HG02759 (cell line): ENCODE measurements around the gene TFEC.
"Not testable (repeated sequence)": the region's sequence is repeated elsewhere in the genome, so short reads cannot be mapped to it uniquely, and the experiment has no call there.

ENCODE experiments used
- ATAC-seq: cut with Tn5 transposase; IDR thresholded peaks from one replicate; pipeline ENCODE4 v1.9.1; 2021; ENCODE audit warnings: mild to moderate bottlenecking, moderate library complexity; ENCODE audit not compliant: unreplicated experiment

The TFEC gene

DNA sequence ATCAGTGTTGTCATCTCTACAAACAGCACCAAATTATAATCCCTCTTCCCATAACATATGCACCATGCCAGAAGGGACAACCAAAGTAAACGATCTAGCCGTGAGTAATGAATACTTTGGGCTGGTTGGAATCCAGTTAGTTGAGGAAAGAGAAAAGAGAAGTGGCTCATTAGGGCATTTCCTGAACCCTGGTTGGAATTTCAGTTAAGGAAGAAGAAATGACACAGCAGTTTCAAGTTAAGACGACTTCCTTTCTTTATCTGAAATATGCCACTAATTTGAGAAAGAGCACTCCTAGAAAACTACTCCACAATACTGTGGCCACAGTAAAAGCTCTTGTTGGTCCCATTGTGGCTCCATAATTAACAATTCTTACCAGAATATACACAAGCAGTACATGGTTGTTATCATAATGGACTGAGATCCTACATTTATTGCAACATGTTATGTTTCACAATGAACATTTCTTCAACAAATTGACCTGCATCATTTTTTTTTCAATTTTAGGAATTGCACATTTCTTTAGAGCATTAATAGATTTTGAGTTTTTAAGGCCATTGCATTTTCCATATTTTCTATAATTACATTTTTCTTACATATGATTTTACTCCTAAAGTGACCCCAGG is at the start of gene TFEC:
Gene TFEC, minus strand, starts transcription at position 113 of the 626 bp plus-strand sequence. CDS start 46,322 bp downstream, outside the sequence.
- no peak for ATAC-seq

GRCh38 chr7:116075351-116076145 is 45.0 kb upstream of the TFEC start:
- ATAC-seq: no peak

DNA sequence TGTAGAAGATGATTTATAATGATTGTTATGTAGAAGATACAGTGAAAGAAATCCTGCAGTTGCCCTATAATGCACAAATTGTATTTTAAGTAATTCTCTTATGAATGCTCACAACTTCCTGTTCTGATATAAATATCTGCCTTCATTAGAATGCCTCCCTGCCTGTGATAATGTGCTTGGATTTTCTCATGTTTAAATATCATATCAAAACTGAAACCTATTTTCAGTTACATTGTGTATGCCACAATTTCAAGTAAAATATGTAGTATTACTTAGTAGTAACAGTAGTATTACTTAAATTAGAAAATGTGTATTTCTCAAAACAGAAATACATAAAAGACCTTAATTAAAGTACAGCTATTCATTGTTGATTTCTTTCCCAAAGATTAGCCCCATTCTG is 41.1 kb upstream of the TFEC start:
- no peak for ATAC-seq

GRCh38 chr7:116064179-116064578 is 33.6 kb upstream of the TFEC start:
- ATAC-seq: no peak

DNA sequence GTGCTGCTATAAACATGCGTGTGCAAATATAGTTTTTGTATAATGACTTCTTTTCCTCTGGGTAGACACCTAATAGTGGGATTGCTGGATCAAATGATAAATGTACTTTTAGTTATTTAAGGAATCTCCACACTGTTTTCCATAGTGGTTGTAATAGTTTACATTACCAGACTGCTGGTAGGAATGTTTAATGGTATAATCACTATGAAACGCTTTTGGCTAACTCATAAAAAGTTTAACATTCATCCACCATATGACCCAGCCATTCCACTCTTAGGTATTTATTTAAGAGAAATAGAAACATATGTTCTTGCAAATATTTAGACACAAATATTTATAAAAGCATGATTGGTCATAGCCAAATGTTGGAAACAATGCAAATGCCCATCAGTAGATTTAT is 32.1 kb upstream of the TFEC start:
- ATAC-seq: no peak

DNA sequence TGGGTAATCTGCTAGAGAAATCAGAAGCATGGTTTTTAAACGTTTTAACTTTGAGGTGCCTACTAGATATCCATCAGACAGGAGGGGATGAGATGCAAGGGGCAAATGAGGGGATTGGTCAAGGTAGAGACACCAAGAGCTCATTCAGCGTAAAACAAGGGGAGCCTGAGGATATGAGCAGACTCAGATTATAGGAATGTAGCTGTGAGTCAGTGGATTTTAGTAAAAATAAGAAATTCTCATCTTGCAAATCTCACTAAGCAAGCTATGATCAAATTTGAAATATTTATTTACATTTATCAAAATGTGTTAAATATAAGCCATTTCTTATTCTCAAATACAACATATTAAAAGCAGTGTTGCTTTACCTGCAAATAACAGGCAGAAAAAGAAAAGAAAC is 21.4 kb upstream of the TFEC start:
- no peak for ATAC-seq

DNA sequence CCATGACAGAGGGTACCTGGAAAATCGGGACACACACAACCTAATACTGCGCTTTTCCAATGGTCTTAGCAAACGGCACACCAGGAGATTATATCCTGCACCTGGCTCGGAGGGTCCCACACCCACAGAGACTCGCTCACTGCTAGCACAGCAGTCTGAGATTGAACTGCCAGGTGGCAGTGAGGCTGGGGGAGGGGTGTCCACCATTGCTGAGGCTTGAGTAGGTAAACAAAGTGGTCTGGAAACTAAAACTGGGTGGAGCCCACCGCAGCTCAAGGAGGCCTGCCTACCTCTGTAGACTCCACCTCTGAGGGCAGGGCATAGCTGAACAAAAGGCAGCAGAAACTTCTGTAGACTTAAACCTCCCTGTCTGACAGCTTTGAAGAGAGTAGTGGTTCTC is 16.7 kb upstream of the TFEC start:
- ATAC-seq: not testable (repeated sequence)

DNA sequence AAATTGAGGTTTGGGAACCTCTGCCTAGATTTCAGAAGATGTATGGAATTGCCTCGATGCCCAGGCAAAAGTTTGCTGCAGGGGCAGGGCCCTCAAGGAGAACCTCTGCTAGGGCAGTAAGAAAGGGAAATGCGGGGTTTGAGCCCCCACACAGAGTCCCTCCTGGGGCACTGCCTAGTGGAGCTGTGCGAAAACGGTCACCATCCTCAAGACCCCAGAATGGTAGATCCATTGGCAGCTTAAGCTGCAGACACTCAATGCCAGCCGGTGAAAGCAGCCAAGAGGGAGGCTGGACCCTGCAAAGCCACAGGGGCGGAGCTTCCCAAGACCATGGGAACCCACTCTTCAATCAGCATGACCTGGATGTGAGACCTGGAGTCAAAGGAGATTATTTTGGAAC is 15.0 kb upstream of the TFEC start:
- ATAC-seq: no peak

GRCh38 chr7:116041615-116042014 is 11.1 kb upstream of the TFEC start:
- ATAC-seq: peak; percentile 95

DNA sequence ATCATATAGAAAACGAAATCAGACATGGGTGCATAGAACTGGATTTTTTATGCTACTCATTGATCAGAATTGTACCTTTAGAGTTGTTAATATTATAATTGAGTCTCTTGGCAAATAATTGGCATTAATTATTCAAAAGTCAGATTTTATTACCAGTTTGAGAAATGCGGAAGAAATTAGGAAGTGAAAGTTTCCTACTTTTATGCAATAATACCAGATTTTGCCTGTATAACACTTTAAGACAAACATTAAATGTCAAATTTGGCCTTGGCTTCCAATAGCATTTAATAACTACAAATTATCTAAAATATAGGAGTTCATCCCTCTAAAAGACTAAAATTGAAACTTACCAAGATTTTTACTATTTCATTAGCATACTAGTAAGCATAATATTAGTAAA is 6.8 kb upstream of the TFEC start:
- ATAC-seq: no peak

DNA sequence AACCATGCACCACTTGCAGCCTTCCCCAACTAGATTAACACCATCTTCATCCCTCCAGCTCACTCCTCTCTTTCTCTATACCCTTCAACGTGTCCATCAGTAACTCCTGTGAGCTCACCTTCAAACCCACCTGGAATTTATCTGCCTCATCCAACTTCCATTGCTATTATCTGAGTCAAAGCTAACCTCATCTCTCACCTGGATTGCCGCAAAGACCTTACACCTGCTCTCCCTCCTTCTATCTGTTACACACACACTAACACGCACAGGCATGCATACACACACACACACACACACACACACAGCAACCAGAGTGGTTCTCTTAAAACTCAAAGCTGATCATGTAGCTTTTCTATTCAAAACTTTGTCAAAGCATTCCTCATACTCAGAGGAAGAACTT is 3.8 kb upstream of the TFEC start:
- ATAC-seq: no peak

DNA sequence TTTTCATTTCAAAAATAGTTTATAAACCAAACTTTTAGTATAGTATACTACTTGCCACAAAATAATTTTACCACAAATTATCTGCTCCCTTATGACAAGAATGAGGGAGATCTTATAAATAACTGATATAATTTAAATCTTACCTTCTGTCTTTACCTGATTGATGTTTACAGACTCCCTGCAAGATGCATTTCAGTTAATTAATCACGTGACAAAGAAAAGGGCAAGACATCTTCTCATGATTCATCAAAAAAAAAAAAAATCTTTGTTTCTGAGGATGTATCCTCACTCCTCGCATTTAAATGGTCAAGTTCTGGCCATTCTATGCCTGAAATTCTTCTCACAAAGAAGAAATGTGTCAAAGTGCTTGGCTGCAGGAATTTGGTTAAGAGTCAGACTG is 2.3 kb upstream of the TFEC start:
- ATAC-seq: no peak

DNA sequence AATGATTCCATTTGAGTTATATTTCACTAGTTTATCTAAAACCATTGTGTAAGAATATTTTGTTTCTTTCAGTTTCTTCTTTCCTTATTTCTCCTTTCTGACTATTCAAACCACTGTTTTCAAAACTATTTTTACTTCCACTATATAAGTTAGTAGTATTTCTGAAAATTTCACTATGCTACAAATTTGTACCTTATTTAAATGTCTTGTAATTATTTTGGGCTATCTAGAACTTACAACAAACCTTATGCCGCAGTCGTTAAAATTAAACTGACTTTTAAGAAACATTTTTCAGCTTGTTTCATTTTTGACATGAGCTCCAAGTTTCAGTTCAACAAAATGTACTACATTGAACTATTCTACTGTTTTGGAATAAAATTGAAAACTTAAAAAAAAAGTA is 1.8 kb downstream of the TFEC start:
- ATAC-seq: peak; percentile 65

GRCh38 chr7:116027786-116028185 is 2.8 kb downstream of the TFEC start:
- no peak for ATAC-seq

- ATAC-seq: no peak
Measured at GRCh38 chr7:116024826-116025809, 5.4 kb downstream of the TFEC start.

GRCh38 chr7:116021237-116021636 is 9.3 kb downstream of the TFEC start:
- ATAC-seq: peak; percentile 65

DNA sequence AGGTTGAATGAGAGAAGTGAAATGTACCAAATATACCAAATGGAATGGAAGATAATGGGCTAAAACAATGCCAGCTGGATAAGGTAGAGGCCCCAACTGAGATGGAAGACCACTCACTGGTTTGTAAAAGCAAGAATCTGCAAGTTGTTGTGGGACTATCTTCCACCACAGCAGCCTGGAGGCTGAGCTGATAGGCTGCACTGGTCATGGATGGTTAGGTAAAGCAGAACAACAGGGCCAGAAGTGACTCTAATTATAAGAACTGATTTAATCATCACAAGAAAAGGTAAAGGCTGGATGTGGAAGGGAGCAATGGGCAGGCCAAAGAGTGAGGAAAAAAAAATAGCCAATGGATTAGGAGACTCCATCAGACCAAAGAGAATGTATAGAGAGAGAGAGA is 11.8 kb downstream of the TFEC start:
- ATAC-seq: peak; percentile 31

DNA sequence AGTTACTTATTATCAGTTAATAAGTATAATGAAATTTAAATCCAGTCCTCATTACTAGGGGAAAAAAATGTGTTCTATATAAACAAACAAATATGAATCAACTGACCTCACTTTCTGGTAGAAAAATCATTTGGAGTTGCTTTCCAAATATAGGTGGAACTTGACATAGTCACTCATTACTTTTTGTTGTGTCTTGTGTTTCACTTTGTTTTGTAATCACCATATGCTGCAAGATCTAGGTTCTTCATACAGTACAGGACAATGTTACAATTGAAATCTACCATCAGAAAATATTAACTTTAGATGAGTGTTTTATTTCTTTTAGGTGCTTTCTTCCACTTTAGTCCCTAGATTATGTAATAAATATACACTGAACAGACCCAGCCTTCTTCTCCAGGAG is 16.9 kb downstream of the TFEC start:
- no peak for ATAC-seq

DNA sequence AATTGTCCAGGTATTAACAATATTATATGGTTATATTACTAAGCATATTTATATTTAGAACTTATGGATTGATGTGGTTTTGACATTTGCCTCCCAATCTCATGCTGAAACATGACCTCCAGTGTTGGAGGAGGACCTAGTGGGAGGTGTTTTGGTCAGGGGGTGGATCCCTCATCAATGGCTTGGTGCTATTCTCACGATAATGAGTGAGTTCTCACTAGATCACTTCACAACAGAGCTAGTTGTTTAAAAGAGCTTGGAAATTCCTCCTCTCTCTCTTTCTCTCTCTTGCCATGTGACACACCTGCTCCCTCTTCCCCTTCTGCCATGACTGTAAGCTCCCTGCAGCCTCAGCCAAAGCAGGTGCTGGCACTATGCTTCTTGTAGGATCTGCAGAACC is 19.0 kb downstream of the TFEC start:
- no peak for ATAC-seq

- ATAC-seq: not testable (repeated sequence)
Measured at GRCh38 chr7:116004762-116005161, 25.8 kb downstream of the TFEC start.

DNA sequence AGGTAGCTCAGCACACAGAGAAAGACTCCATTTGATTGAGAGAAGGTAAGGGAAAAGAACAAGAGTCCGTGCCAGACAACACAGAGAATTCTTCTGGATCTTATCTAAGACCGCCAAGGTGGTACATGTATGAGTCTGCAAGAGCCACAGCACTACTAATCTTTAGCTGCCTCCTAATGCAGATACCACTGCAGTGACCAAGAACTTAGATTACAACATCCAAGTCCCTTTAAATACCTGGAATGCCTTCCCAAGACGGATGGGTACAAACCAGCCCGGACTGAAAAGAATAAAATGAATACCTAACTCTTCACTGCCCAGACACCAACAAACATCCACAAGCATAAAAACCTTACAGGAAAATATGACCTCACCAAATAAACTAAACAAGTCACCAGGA is 33.3 kb downstream of the TFEC start:
- ATAC-seq: no peak
